ENCODE data around the gene LRRC53. TPM values are rescaled to one million over a fixed set of nuclear protein-coding genes. Genes with fewer than 3 reads are reported as not detected.

LRRC53 gene
- total and polyA plus RNA-seq, 2 of the 8 experiments (the other 6 are each of a cell fraction or from before 2014, with no cell fraction given), result not detected

GRCh38 chr1:74434321-74434720 is 78.1 kb downstream of the LRRC53 start:
- Histone ChIP-seq H2BK20ac (ENCODE audit: low read length) (no peak overlapping the region), H4K5ac (ENCODE audit: insufficient read length, low read depth, low read length) (no peak overlapping the region), H3K14ac (ENCODE audit: insufficient read length) (no peak overlapping the region), H2AFZ (ENCODE audit: low read length) (no peak overlapping the region), H3K79me1 (ENCODE audit: low read depth, low read length) (no peaks in the 10 kb centered on the region), H4K8ac (ENCODE audit: extremely low read depth, insufficient read depth, low read length) (no peak overlapping the region), H3K79me2 (ENCODE audit: control insufficient read depth in 1 of 2, insufficient read depth in 2 of 2, low read length in 2 of 2) (no peaks in the 10 kb centered on the region), H2BK15ac (ENCODE audit: low read length) (no peak overlapping the region), H4K20me1 (replicated peaks in 1 of 2; ENCODE audit: control insufficient read depth in 1 of 2, insufficient read depth in 2 of 2, low read length in 2 of 2) (no peaks in the 10 kb centered on the region), H3K9me3 (ENCODE audit: insufficient read depth in 2 of 2, low read depth in 1 of 2, low read length in 1 of 2) (no peaks in the 10 kb centered on the region), H3K36me3 (ENCODE audit: control insufficient read depth in 2 of 4, insufficient read depth in 4 of 4, low read length in 3 of 4) (no peaks in the 10 kb centered on the region), H2AK5ac (ENCODE audit: low read depth, low read length) (no peak overlapping the region), H3K9ac (replicated peaks in 1 of 4; ENCODE audit: extremely low read depth in 1 of 4, low read depth in 3 of 4, low read length in 3 of 4) (no peak overlapping the region), H2BK12ac (ENCODE audit: low read depth, low read length) (no peak overlapping the region), H3K4me2 (ENCODE audit: insufficient read depth in 1 of 2, low read depth in 2 of 2, low read length in 2 of 2) (no peak overlapping the region), H4K91ac (replicated peaks; ENCODE audit: insufficient read length, low read length) (no peak overlapping the region), H2BK5ac (ENCODE audit: low read depth, low read length) (no peak overlapping the region), H3K4me1 (replicated peaks in 1 of 4; ENCODE audit: control insufficient read depth in 3 of 4, insufficient read depth in 4 of 4, low read length in 3 of 4) (no peaks in the 10 kb centered on the region), H3K27me3 (replicated peaks in 1 of 4; ENCODE audit: control insufficient read depth in 3 of 4, extremely low read depth in 1 of 4, insufficient read depth in 3 of 4, low read length in 3 of 4) (no peaks in the 10 kb centered on the region), H3K4ac (replicated peaks; ENCODE audit: insufficient read length, low read depth, low read length) (no peak overlapping the region), H2BK120ac (replicated peaks; ENCODE audit: low read depth, low read length) (no peak overlapping the region), H3K56ac (replicated peaks; ENCODE audit: insufficient read length, low read depth, low read length) (no peak overlapping the region), H3K23ac (ENCODE audit: insufficient read length) (no peak overlapping the region), H3K4me3 (ENCODE audit: extremely low read depth in 1 of 4, insufficient read depth in 2 of 4, low read depth in 3 of 4, low read length in 4 of 4) (no peak overlapping the region), H3K27ac (ENCODE audit: low read depth, low read length) (no peak overlapping the region), H3K23me2 (ENCODE audit: low read depth, low read length) (no peaks in the 10 kb centered on the region), H3K18ac (ENCODE audit: extremely low read depth, low read length) (no peak overlapping the region)
- DNase-seq (ENCODE audit: low read depth in 1 of 2, low spot score in 2 of 2) (no peak), FAIRE-seq (no peak)
- ChIA-PET POLR2A (ENCODE audit: partially characterized antibody) (no interaction called here), CTCF (ENCODE audit: partially characterized antibody) (no interaction called here)
- WGBS, 2 experiments (ENCODE audit: extremely low coverage in 1 of 2, insufficient coverage in 1 of 2, insufficient read length in 1 of 2, insufficient replicate concordance in 2 of 2, low coverage in 1 of 2, low lambda C conversion rate in 2 of 2, missing lambda C conversion rate in 1 of 2), result 86% methylated on average over 2 of the region's 2 CpGs; no CpG with 5 or more reads in 1 of the 2 experiments
- TF ChIP-seq TCF12 (IDR thresholded peaks at IDR 0.05; ENCODE audit: low read depth, low read length), result no peak
- TF ChIP-seq NANOG (IDR thresholded peaks at IDR 0.05; ENCODE audit: insufficient read depth, low read depth, low read length, poor library complexity, severe bottlenecking), result no peak
- no peak for TF ChIP-seq BCL11A (IDR thresholded peaks at IDR 0.05; ENCODE audit: low read depth in 2 of 2, low read length in 2 of 2)
- TF ChIP-seq MAX (IDR thresholded peaks at IDR 0.05), result no peak
- no peak for TF ChIP-seq RBBP5 (IDR thresholded peaks at IDR 0.05; ENCODE audit: borderline replicate concordance, low read depth, low read length)
- TF ChIP-seq POLR2AphosphoS5 (IDR thresholded peaks at IDR 0.05; ENCODE audit: low read depth, low read length), result no peak
- no peak for TF ChIP-seq CBX8 (IDR thresholded peaks at IDR 0.05; ENCODE audit: borderline replicate concordance, low read depth, low read length)

All from H1 (cell line).